8988T (cell line): ENCODE data around the gene NOTCH2.

Source experiments
- DNase-seq: peaks from one replicate; pipeline ENCODE4 v3.0.0; 2011

The NOTCH2 gene

GRCh38 chr1:119870917-119871596 lies 198.4 kb downstream of the NOTCH2 start:
- DNase-seq: peak; percentile 30

GRCh38 chr1:119869995-119870394 lies 199.5 kb downstream of the NOTCH2 start:
- DNase-seq: no peak

GRCh38 chr1:119868176-119868575 lies 201.3 kb downstream of the NOTCH2 start:
- no peak for DNase-seq

- no peak for DNase-seq
Observed at GRCh38 chr1:119866451-119866850, 203.0 kb downstream of the NOTCH2 start.

- no peak for DNase-seq
Observed at GRCh38 chr1:119865627-119866026, 203.8 kb downstream of the NOTCH2 start.

- DNase-seq: no peak
Observed at GRCh38 chr1:119862276-119862675, 207.2 kb downstream of the NOTCH2 start.
